ENCODE results near the gene WNT7A.

DNA sequence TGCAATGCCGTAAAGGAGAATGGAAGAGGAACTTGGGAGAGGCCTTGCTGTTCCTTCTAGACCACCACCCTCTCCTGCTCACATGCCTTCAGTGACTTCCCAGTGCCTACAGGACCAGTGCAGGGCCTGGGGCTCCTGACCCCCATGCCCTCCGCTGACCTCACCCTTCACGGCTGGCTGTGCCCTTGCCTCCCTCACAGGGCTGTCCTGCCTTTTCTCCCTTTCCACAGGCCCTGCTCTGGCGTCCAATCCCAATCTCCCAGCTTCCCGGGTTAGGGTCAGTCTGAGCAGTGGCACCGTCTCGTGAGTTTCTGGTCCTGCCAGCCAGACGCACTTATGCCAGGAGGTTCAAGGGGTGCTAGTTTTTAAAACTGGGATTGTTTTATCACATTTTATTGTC is 110.4 kb downstream of the WNT7A start:
- no peak for TF ChIP-seq POLR2A (IDR thresholded peaks at IDR 0.05; ENCODE audit: low read depth, low read length)
- TF ChIP-seq SPI1 (IDR thresholded peaks at IDR 0.05; ENCODE audit: low read depth, low read length) = no peak
- no peak for TF ChIP-seq POLR2AphosphoS5 (IDR thresholded peaks at IDR 0.05; ENCODE audit: low read depth, low read length)
- TF ChIP-seq TAF1 (IDR thresholded peaks at IDR 0.05; ENCODE audit: low read depth, low read length) = no peak
- TF ChIP-seq POU2F2 (IDR thresholded peaks at IDR 0.05; ENCODE audit: low read depth, low read length) = no peak
